H1 (cell line): Measurements from ENCODE around the gene TMEM129. TPM values are rescaled to one million over a fixed set of nuclear protein-coding genes. Genes with fewer than 3 reads are reported as not detected.

Experiments
- CTCF ChIA-PET: fragments of 300-600 bp; sonication (Branson Sonifier 250); formaldehyde crosslinking; loops from one replicate; lab custom pipeline; 2021; ENCODE audit not compliant: partially characterized antibody; lab: Charles Lee
- POLR2A ChIA-PET: fragments of 300-600 bp; sonication (Branson Sonifier 250); formaldehyde crosslinking; loops from one replicate; lab custom pipeline; 2021; ENCODE audit warnings: inconsistent platforms; ENCODE audit not compliant: partially characterized antibody; lab: Charles Lee
- DNase-seq, 2 experiments: peaks; one replicate each; pipeline versions ENCODE4 v3.0.0 to v3.0.0-alpha.2; 2010 to 2022; ENCODE audit warnings: low spot score in 2 of 2, low read depth in 1 of 2, mixed read lengths in 1 of 2
- FAIRE-seq: peaks from 2 replicates; lab custom pipeline; 2011; peaks lifted over from hg19 to GRCh38; lab: Jason Lieb, UNC
- H2AFZ ChIP-seq: 2 replicates; pipeline ENCODE4 v1.8.1; 2012; ENCODE audit warnings: low read length, inconsistent platforms
- H2AK5ac ChIP-seq: 2 replicates; pipeline ENCODE4 v1.6.1; 2013; ENCODE audit warnings: low read depth, low read length
- H2BK120ac ChIP-seq: replicated peaks from 2 replicates; pipeline ENCODE3; 2013; ENCODE audit warnings: low read depth, low read length, inconsistent platforms
- H2BK12ac ChIP-seq: 2 replicates; pipeline ENCODE4 v1.6.1; 2013; ENCODE audit warnings: low read depth, low read length
- H2BK15ac ChIP-seq: 2 replicates; pipeline ENCODE4 v1.6.1; 2013; ENCODE audit warnings: low read length
- H2BK20ac ChIP-seq: 2 replicates; pipeline ENCODE4 v1.6.1; 2013; ENCODE audit warnings: low read length
- H2BK5ac ChIP-seq: 2 replicates; pipeline ENCODE4 v1.6.1; 2013; ENCODE audit warnings: low read depth, low read length
- H3K14ac ChIP-seq: 2 replicates; pipeline ENCODE4 v1.6.1; 2013; ENCODE audit warnings: inconsistent platforms; ENCODE audit not compliant: insufficient read length
- H3K18ac ChIP-seq: 2 replicates; pipeline ENCODE4 v1.6.1; 2013; ENCODE audit warnings: low read length; ENCODE audit errors: extremely low read depth
- H3K23ac ChIP-seq: 2 replicates; pipeline ENCODE4 v1.6.1; 2013; ENCODE audit warnings: inconsistent platforms; ENCODE audit not compliant: insufficient read length
- H3K23me2 ChIP-seq: 2 replicates; pipeline ENCODE4 v1.6.1; 2013; ENCODE audit warnings: low read depth, low read length
- H3K27ac ChIP-seq: 2 replicates; pipeline ENCODE4 v1.6.1; 2011; ENCODE audit warnings: low read depth, low read length, inconsistent platforms
- H3K27me3 ChIP-seq, 4 experiments: replicated peaks in 1 of 4; 1 replicate in 1 of 4; 2 replicates in 3 of 4; pipeline versions ENCODE4 v1.6.1 to v1.8.1; 2011 to 2013; ENCODE audit warnings: low read length in 3 of 4, mild to moderate bottlenecking in 3 of 4, inconsistent platforms in 2 of 4, mixed read lengths in 2 of 4, moderate library complexity in 1 of 4; ENCODE audit not compliant: control insufficient read depth in 3 of 4, insufficient read depth in 3 of 4; ENCODE audit errors: extremely low read depth in 1 of 4
- H3K36me3 ChIP-seq, 4 experiments: 2 replicates each; pipeline versions ENCODE4 v1.6.1 to v1.8.1; 2011 to 2013; ENCODE audit warnings: mild to moderate bottlenecking in 4 of 4, low read length in 3 of 4, moderate library complexity in 2 of 4, control low read depth in 1 of 4, inconsistent platforms in 1 of 4; ENCODE audit not compliant: insufficient read depth in 4 of 4, control insufficient read depth in 2 of 4
- H3K4ac ChIP-seq: replicated peaks from 2 replicates; pipeline ENCODE3; 2013; ENCODE audit warnings: low read length, low read depth, mixed read lengths, inconsistent platforms; ENCODE audit not compliant: insufficient read length
- H3K4me1 ChIP-seq, 4 experiments: replicated peaks in 1 of 4; 1 replicate in 1 of 4; 2 replicates in 3 of 4; pipeline versions ENCODE4 v1.6.1 to v1.8.1; 2011 to 2013; ENCODE audit warnings: low read length in 3 of 4, inconsistent platforms in 2 of 4, mixed read lengths in 1 of 4; ENCODE audit not compliant: insufficient read depth in 4 of 4, control insufficient read depth in 3 of 4
- H3K4me2 ChIP-seq, 2 experiments: 2 replicates each; pipeline versions ENCODE4 v1.6.1 to v1.8.1; 2011 to 2013; ENCODE audit warnings: low read depth in 2 of 2, low read length in 2 of 2, control low read depth in 1 of 2, inconsistent platforms in 1 of 2, mild to moderate bottlenecking in 1 of 2; ENCODE audit not compliant: insufficient read depth in 1 of 2
- H3K4me3 ChIP-seq, 4 experiments: fragments of 200-600, 300-600 bp in 1 of 4; sonication (generic), shearing (Covaris generic), sonication (Bioruptor Twin) in 1 of 4; 2 replicates each; pipeline versions ENCODE4 v1.5.1 to v1.8.1; 2011 to 2016; ENCODE audit warnings: low read length in 4 of 4, low read depth in 3 of 4, control low read depth in 2 of 4, inconsistent platforms in 2 of 4, mild to moderate bottlenecking in 2 of 4, mixed read lengths in 1 of 4, moderate library complexity in 1 of 4; ENCODE audit not compliant: insufficient read depth in 2 of 4; ENCODE audit errors: extremely low read depth in 1 of 4
- H3K56ac ChIP-seq: replicated peaks from 2 replicates; pipeline ENCODE3; 2013; ENCODE audit warnings: low read depth, mild to moderate bottlenecking, mixed read lengths, low read length, inconsistent platforms; ENCODE audit not compliant: insufficient read length
- H3K79me1 ChIP-seq: 2 replicates; pipeline ENCODE4 v1.6.1; 2013; ENCODE audit warnings: low read depth, low read length, control low read depth
- H3K79me2 ChIP-seq, 2 experiments: 2 replicates each; pipeline versions ENCODE4 v1.6.1 to v1.8.1; 2012 to 2013; ENCODE audit warnings: low read length in 2 of 2, mild to moderate bottlenecking in 2 of 2, inconsistent platforms in 1 of 2; ENCODE audit not compliant: insufficient read depth in 2 of 2, control insufficient read depth in 1 of 2
- H3K9ac ChIP-seq, 4 experiments: replicated peaks in 1 of 4; 1 replicate in 1 of 4; 2 replicates in 3 of 4; pipeline versions ENCODE4 v1.6.1 to v1.8.1; 2011 to 2013; ENCODE audit warnings: low read depth in 3 of 4, low read length in 3 of 4, control low read depth in 2 of 4, mild to moderate bottlenecking in 2 of 4, moderate library complexity in 2 of 4, inconsistent platforms in 1 of 4; ENCODE audit errors: extremely low read depth in 1 of 4
- H3K9me3 ChIP-seq, 2 experiments: 2 replicates each; pipeline versions ENCODE4 v1.6.1 to v1.8.1; 2012 to 2013; ENCODE audit warnings: mild to moderate bottlenecking in 2 of 2, moderate library complexity in 2 of 2, control low read depth in 1 of 2, inconsistent platforms in 1 of 2, low read depth in 1 of 2, low read length in 1 of 2, mixed read lengths in 1 of 2; ENCODE audit not compliant: insufficient read depth in 2 of 2
- H4K20me1 ChIP-seq, 2 experiments: replicated peaks in 1 of 2; 2 replicates each; pipeline versions ENCODE3 to v1.8.1; 2011 to 2013; ENCODE audit warnings: inconsistent platforms in 2 of 2, low read length in 2 of 2, mild to moderate bottlenecking in 1 of 2; ENCODE audit not compliant: insufficient read depth in 2 of 2, control insufficient read depth in 1 of 2
- H4K5ac ChIP-seq: 2 replicates; pipeline ENCODE4 v1.6.1; 2013; ENCODE audit warnings: low read length, low read depth, mixed read lengths, inconsistent platforms; ENCODE audit not compliant: insufficient read length
- H4K8ac ChIP-seq: 2 replicates; pipeline ENCODE4 v1.8.0; 2013; ENCODE audit warnings: mild to moderate bottlenecking, moderate library complexity, low read length, inconsistent platforms; ENCODE audit not compliant: insufficient read depth; ENCODE audit errors: extremely low read depth
- H4K91ac ChIP-seq: replicated peaks from 2 replicates; pipeline ENCODE3; 2013; ENCODE audit warnings: low read length, mixed read lengths, inconsistent platforms; ENCODE audit not compliant: insufficient read length
- CTBP2 ChIP-seq: IDR thresholded peaks from 2 replicates; pipeline ENCODE4 v1.7.0; 2011; ENCODE audit warnings: borderline replicate concordance, mild to moderate bottlenecking, moderate library complexity, mixed read lengths, low read length; ENCODE audit not compliant: insufficient read depth, insufficient read length
- HDAC2 ChIP-seq, 2 experiments: fragments of 300-600 bp in 1 of 2; sonication (generic) in 1 of 2; IDR thresholded peaks; 2 replicates each; pipeline ENCODE4 v1.6.1; 2011 to 2012; ENCODE audit warnings: low read depth in 2 of 2, low read length in 2 of 2, mild to moderate bottlenecking in 2 of 2, moderate library complexity in 2 of 2, borderline replicate concordance in 1 of 2, inconsistent platforms in 1 of 2
- KDM4A ChIP-seq: IDR thresholded peaks from one replicate; pipeline ENCODE4 v1.7.1; 2012; ENCODE audit warnings: low read depth, mild to moderate bottlenecking, moderate library complexity, low read length, inconsistent platforms; ENCODE audit not compliant: severe bottlenecking
- NRF1 ChIP-seq: IDR thresholded peaks from 2 replicates; pipeline ENCODE4 v1.6.1; 2011; ENCODE audit warnings: mild to moderate bottlenecking, low read depth, low read length, improper control_type of control experiment
- RAD21 ChIP-seq, 2 experiments: IDR thresholded peaks in 1 of 2; conservative IDR thresholded peaks in 1 of 2; 2 replicates each; pipeline ENCODE4 v1.6.1; 2011; ENCODE audit warnings: low read depth in 2 of 2, low read length in 2 of 2, improper control_type of control experiment in 1 of 2, inconsistent platforms in 1 of 2, mild to moderate bottlenecking in 1 of 2, moderate library complexity in 1 of 2
- RXRA ChIP-seq: IDR thresholded peaks from 2 replicates; pipeline ENCODE4 v1.6.1; 2011; ENCODE audit warnings: low read depth, mild to moderate bottlenecking, low read length, moderate library complexity; ENCODE audit not compliant: insufficient read depth
- SUZ12 ChIP-seq: fragments of 200-600 bp; sonication (generic); IDR thresholded peaks from 2 replicates; pipeline ENCODE4 v1.6.1; 2012; ENCODE audit warnings: mild to moderate bottlenecking, inconsistent platforms, low read length, moderate library complexity, mixed read lengths
- TEAD4 ChIP-seq: IDR thresholded peaks from 2 replicates; pipeline ENCODE4 v1.6.1; 2012; ENCODE audit warnings: low read depth, low read length, inconsistent platforms, mixed read lengths
- YY1 ChIP-seq: IDR thresholded peaks from 2 replicates; pipeline ENCODE4 v1.6.1; 2011; ENCODE audit warnings: low read depth, mild to moderate bottlenecking, low read length
- WGBS, 2 experiments: shearing (Covaris generic) in 1 of 2; methylation state at CpG; one replicate each; pipeline versions ENCODE4 v1.1.6 to v1.1.7; 2013 to 2015; ENCODE audit warnings: low lambda C conversion rate in 2 of 2, mixed read lengths in 2 of 2, inconsistent platforms in 1 of 2, low coverage in 1 of 2, missing lambda C conversion rate in 1 of 2; ENCODE audit not compliant: insufficient replicate concordance in 2 of 2, insufficient coverage in 1 of 2, insufficient read length in 1 of 2; ENCODE audit errors: extremely low coverage in 1 of 2, missing lambda C conversion rate in 1 of 2; 5-methylcytosine and 5-hydroxymethylcytosine counted together
- polyA plus RNA-seq, 7 experiments: library from polyadenylated mRNA; depleted of rRNA in 3 of 7; stranded (reverse) in 5 of 7; unstranded in 2 of 7; fragments of >200 nt in 5 of 7; fragments of 200-250 nt in 2 of 7; gene quantifications; 1 replicate in 5 of 7; 2 replicates in 1 of 7; 4 replicates in 1 of 7; pipeline versions ENCODE4 v1.2.1 to v1.2.3, GENCODE V29; 2011 to 2013; ENCODE audit warnings: missing spikeins in 2 of 7, mixed read lengths in 2 of 7
- total RNA-seq: library from RNA; stranded (reverse); fragmentation: NEBNext Ultra II Directional; extraction: Animal tissue kit (Norgen Biotek cat#: 25700); gene quantifications from 2 replicates; pipeline ENCODE4 v1.2.1, GENCODE V29; 2021

TMEM129 gene
- total and polyA plus RNA-seq, 2 of the 8 experiments (the other 6 are each of a cell fraction or from before 2014, with no cell fraction given): 31.5 to 58.7 TPM

DNA sequence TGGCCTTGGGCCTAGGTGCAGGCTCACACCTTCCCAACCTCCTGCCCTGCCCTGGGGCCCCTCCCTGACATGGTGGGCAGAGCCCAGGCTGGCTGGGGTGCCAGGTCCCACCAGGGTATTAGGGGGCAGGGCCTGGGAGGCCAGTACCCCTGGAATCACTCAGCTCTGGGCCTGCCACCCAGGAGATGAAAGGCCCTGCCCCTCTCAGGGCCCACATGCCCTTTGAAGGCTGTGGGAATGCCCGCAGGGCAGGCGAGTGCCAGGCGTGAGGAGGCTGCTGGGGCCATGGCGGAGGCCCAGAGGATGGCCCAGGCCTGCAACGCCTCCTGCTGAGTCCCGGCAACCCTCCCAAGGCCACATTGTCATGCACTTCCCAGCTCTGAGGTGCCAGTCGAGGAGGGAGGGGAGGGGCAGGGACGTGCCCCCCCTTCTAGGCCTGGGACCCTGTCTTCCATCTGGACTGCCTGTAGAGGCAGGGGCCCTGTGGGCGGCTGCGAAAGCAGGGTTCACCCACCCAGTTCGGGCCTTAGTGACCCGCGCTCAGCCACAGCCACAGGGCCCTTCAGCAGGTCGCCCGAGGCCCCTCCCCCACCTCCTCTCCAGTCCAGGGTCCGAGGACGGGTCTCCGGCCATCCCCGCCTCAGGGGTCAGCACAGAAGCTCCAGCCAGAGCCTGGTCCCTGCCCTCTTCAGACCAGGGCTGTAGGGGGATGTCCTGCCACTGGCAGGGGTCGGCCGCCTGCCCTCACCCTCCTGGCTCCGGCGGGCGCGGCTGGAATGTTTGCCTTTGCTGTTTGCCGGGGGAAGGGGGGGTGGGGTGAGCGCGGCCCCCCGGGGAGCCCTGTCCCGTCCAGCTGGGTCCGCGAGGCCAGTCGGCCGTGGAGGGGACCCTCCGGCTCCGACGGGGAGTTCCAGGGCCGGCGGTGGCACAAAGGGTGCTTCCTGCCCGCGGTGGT is 45.3 kb upstream of the TMEM129 start:
- ChIA-PET POLR2A (interaction anchor here (0.9 to 4.9 kb wide), 9 partner anchors 8 to 54 kb away, joined by 3 to 24 read pairs (median 4); partner anchors contain the start of genes FGFR3, SLBP, TACC3 and TMEM129), CTCF (interaction anchor here (0.8 to 71.2 kb wide), 3 partner anchors 1 to 134 kb away, joined by 4 to 2507 read pairs (median 2507); partner anchors contain the start of gene FGFR3)
- H3K4me2 ChIP-seq: peak overlapping the region; percentile 30 to 66
- H3K9me3 ChIP-seq: no peaks in the 10 kb centered on the region
- FAIRE-seq (no peak), DNase-seq (peak in 1 of 2 experiments; percentile 82)
- H3K23ac ChIP-seq: no peak overlapping the region
- H3K36me3 ChIP-seq: no peaks in the 10 kb centered on the region
- H2BK120ac ChIP-seq: peak overlapping the region; percentile 83
- no peaks in the 10 kb centered on the region for H4K20me1 ChIP-seq
- H3K56ac ChIP-seq: no peak overlapping the region
- H3K79me2 ChIP-seq: no peaks in the 10 kb centered on the region
- H3K14ac ChIP-seq: no peak overlapping the region
- peaks cover 0 to 5% (median 0%) of the 10 kb centered on the region in 4 experiments; a peak in 2 of 7 replicates for H3K27me3 ChIP-seq
- H3K27ac ChIP-seq: no peak overlapping the region
- H4K5ac ChIP-seq: peak overlapping the region; percentile 87
- peak overlapping the region; percentile 12 for H4K91ac ChIP-seq
- peak overlapping the region; percentile 90 for H3K4ac ChIP-seq
- H3K4me1 ChIP-seq: peaks cover 5 to 39% (median 30%) of the 10 kb centered on the region in 4 experiments
- H2BK12ac ChIP-seq: peak overlapping the region; percentile 97; the same call in 1 of the 2 replicates
- no peaks in the 10 kb centered on the region for H3K79me1 ChIP-seq
- 23% methylated on average over 13 of the region's 41 CpGs; no CpG with 5 or more reads in 1 of the 2 experiments for WGBS, 2 experiments
- H3K23me2 ChIP-seq: peaks cover 4% of the 10 kb centered on the region; the same call in 1 of the 2 replicates
- peak overlapping the region; percentile 45 for H4K8ac ChIP-seq
- H3K4me3 ChIP-seq: peak overlapping the region in 1 of 4 experiments; percentile 47; a peak in 5 of 8 replicates
- peak overlapping the region; percentile 95 for H2BK20ac ChIP-seq
- peak overlapping the region; percentile 83; the same call in 1 of the 2 replicates for H2BK5ac ChIP-seq
- no peak overlapping the region for H2AFZ ChIP-seq
- H3K9ac ChIP-seq: no peak overlapping the region
- H2AK5ac ChIP-seq: peak overlapping the region; percentile 78; the same call in 1 of the 2 replicates
- H3K18ac ChIP-seq: peak overlapping the region; percentile 90
- H2BK15ac ChIP-seq: peak overlapping the region; percentile 88; the same call in 1 of the 2 replicates
- no peak for TF ChIP-seq YY1
- peak; percentile 73 for TF ChIP-seq TEAD4
- peak; percentile 2 for TF ChIP-seq KDM4A
- no peak for TF ChIP-seq RXRA
- TF ChIP-seq HDAC2 (IDR thresholded peaks at IDR 0.05; ENCODE audit: borderline replicate concordance in 1 of 2, low read depth in 2 of 2, low read length in 2 of 2): 0 out of 4 replicates have a peak, but pooled peaks of 1 of the 2 experiments have one; percentile 52
- no peak for TF ChIP-seq NRF1
- peak; percentile 27 for TF ChIP-seq CTBP2
- TF ChIP-seq RAD21 (IDR thresholded peaks at IDR 0.05 in 1 of 2, conservative IDR thresholded peaks at IDR 0.05 in 1 of 2; ENCODE audit: low read depth in 2 of 2, low read length in 2 of 2): no peak
- no peak for TF ChIP-seq SUZ12
